ENCODE measurements around the gene ARGLU1. TPM values are rescaled to one million over a fixed set of nuclear protein-coding genes. Genes with fewer than 3 reads are reported as not detected.

Gene ARGLU1
- total RNA-seq, 1 experiment from 2014 or later: 137 TPM

DNA sequence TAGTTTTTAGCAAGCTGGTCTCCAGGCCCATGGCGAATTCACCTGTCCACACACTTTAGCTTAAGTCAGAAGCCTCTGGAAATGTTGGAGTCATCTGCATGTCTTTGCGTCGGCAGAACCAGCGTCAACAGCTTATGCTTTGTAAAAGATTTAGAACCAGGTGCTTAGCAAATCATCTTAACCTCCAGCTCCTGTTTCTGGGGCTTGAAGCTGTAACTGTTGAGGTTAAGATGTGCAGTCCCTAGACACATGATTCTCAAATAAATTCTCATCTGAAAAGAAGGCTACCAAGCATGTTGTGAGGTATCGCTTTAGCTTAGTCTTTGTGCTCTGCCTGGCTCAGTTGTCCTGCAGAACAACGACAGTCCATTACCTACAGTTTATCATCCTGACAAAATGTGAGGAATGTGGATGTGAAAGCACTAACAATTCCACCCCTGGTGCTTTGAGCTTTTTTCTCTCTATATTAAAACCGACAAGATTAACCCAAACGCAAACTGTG, 36.9 kb downstream of the ARGLU1 start:
- POLR2A ChIA-PET: no interaction called here
- Histone ChIP-seq H3K4me1 (peaks cover 51% of the 10 kb centered on the region), H3K4me3 (ENCODE audit: low read depth, low read length) (no peak overlapping the region), H3K36me3 (ENCODE audit: control insufficient read depth, insufficient read depth, low read length) (no peaks in the 10 kb centered on the region), H3K27me3 (replicated peaks; ENCODE audit: control insufficient read depth, insufficient read depth, low read length) (no peaks in the 10 kb centered on the region), H3K9me3 (no peaks in the 10 kb centered on the region)
- intact Hi-C loops (cut with micrococcal nuclease; ENCODE audit: unreplicated experiment): loop anchor here (1.0 to 10.0 kb wide), 6 partner anchors 386 to 1386 kb away; no protein-coding TSS in a partner anchor
- peak overlapping the region; percentile 67 for H3K27ac Mint-ChIP-seq (ENCODE audit: unreplicated experiment)
- peak overlapping the region; percentile 97 for H3K4me3 Mint-ChIP-seq (ENCODE audit: unreplicated experiment)
- BruUV-seq (replicated peaks): no TSS peak
- H3K9me3 Mint-ChIP-seq (ENCODE audit: unreplicated experiment): no peaks in the 10 kb centered on the region
- TF ChIP-seq, protein P1, sequence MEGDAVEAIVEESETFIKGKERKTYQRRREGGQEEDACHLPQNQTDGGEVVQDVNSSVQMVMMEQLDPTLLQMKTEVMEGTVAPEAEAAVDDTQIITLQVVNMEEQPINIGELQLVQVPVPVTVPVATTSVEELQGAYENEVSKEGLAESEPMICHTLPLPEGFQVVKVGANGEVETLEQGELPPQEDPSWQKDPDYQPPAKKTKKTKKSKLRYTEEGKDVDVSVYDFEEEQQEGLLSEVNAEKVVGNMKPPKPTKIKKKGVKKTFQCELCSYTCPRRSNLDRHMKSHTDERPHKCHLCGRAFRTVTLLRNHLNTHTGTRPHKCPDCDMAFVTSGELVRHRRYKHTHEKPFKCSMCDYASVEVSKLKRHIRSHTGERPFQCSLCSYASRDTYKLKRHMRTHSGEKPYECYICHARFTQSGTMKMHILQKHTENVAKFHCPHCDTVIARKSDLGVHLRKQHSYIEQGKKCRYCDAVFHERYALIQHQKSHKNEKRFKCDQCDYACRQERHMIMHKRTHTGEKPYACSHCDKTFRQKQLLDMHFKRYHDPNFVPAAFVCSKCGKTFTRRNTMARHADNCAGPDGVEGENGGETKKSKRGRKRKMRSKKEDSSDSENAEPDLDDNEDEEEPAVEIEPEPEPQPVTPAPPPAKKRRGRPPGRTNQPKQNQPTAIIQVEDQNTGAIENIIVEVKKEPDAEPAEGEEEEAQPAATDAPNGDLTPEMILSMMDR (IDR thresholded peaks at IDR 0.05; ENCODE audit: insufficient read depth in 1 of 2, low read depth in 1 of 2, low read length in 1 of 2, severe bottlenecking in 1 of 2, unreplicated experiment in 1 of 2): no peak
- DNase-seq: no peak
- peaks cover 83% of the 10 kb centered on the region for H3K36me3 Mint-ChIP-seq (ENCODE audit: insufficient read depth, unreplicated experiment)
- CTCF ChIA-PET: interaction anchor here (0.9 kb wide), 1 partner anchor 89 kb away, joined by 3 read pairs; no protein-coding TSS in a partner anchor
- H3K27me3 Mint-ChIP-seq (ENCODE audit: insufficient read depth, unreplicated experiment): no peaks in the 10 kb centered on the region
- H3K4me1 Mint-ChIP-seq (ENCODE audit: low read depth, unreplicated experiment): peaks cover 55% of the 10 kb centered on the region

DNA sequence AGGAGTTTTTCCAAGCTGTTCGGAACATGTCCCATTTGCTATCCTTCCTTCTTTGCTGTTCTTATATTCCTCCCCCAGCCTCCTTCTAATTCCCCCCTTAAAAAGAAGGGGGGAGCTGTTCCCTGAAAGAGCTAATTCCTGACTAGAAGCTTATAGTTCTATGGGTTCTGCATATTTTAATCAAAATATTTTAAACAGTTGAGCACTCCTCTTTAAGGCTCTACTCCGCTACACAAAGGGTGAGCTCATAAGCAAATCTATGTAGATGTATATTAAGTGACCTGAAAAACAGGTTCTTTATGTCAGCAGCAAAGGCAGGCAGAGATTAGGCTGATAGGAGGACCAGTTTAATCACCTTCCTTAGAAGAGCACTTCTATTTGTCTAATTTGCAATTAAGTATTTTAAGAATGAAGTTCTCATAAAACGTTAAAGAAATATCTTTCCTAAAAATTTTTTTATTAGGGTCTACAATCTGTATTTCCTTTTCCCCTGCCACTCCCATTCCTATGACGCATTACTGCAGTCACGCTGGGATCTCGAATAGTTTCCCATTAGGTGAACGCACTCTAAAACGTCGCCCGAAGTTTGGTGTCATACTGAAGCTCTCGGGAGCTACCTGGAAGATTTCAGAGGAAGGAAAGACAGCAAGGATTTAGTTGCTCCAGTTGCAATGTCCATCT, 37.6 kb downstream of the ARGLU1 start:
- no peak for DNase-seq
- peak overlapping the region; percentile 67 for H3K27ac Mint-ChIP-seq (ENCODE audit: unreplicated experiment)
- POLR2A ChIA-PET: no interaction called here
- intact Hi-C loops (cut with micrococcal nuclease; ENCODE audit: unreplicated experiment): loop anchor here (1.0 to 10.0 kb wide), 5 partner anchors 386 to 1386 kb away; no protein-coding TSS in a partner anchor
- no peak overlapping the region for H3K4me3 ChIP-seq (ENCODE audit: low read depth, low read length)
- H3K36me3 ChIP-seq (ENCODE audit: control insufficient read depth, insufficient read depth, low read length): peaks cover under 1% of the 10 kb centered on the region; the same call in 1 of the 2 replicates
- no TSS peak for BruUV-seq (replicated peaks)
- no peaks in the 10 kb centered on the region for H3K9me3 ChIP-seq
- no peaks in the 10 kb centered on the region for H3K27me3 Mint-ChIP-seq (ENCODE audit: insufficient read depth, unreplicated experiment)
- H3K36me3 Mint-ChIP-seq (ENCODE audit: insufficient read depth, unreplicated experiment): peaks cover 82% of the 10 kb centered on the region
- TF ChIP-seq, protein P1 (IDR thresholded peaks at IDR 0.05; ENCODE audit: insufficient read depth in 1 of 2, low read depth in 1 of 2, low read length in 1 of 2, severe bottlenecking in 1 of 2, unreplicated experiment in 1 of 2): no peak
- H3K9me3 Mint-ChIP-seq (ENCODE audit: unreplicated experiment): no peaks in the 10 kb centered on the region
- H3K4me3 Mint-ChIP-seq (ENCODE audit: unreplicated experiment): peak overlapping the region; percentile 97
- H3K4me1 ChIP-seq: peaks cover 58% of the 10 kb centered on the region
- peaks cover 62% of the 10 kb centered on the region for H3K4me1 Mint-ChIP-seq (ENCODE audit: low read depth, unreplicated experiment)
- H3K27me3 ChIP-seq (replicated peaks; ENCODE audit: control insufficient read depth, insufficient read depth, low read length): no peaks in the 10 kb centered on the region
- CTCF ChIA-PET: interaction anchor here (0.9 kb wide), 1 partner anchor 90 kb away, joined by 3 read pairs; no protein-coding TSS in a partner anchor

DNA sequence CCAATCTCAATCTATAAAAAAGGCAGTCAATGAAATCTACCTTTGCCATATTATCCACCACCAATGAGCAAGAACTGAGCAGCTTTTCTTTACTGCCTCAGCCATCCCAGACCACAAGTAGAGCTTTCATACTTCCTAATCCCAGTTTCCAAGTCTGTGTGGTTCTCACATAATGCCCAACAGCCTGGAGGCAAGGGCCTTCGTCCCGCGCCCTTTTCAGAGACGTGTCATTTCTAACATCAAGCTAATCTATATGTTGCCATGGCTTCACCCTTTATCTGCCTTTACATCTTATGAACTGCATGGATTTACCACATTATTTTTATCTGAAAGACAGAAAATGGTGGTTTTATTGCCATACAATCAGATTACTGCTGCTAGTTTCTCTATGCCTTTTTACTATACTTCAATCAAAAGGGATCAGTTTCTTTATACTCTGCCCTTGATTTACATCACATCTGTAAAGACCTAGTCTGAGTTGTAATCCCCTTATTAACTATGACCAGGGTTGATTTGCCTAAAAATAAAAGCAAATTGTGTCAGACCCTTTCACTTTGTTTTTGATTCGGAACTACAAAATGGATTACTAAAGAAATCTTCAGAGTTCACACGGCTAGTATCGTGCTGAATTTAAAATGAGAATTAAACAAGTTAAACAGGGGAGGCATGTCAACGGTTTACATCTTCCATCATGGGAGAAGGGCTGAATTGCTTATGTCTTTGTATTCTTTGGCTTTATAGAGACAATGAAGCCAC, 38.3 kb downstream of the ARGLU1 start:
- no peaks in the 10 kb centered on the region for H3K9me3 Mint-ChIP-seq (ENCODE audit: unreplicated experiment)
- Histone ChIP-seq H3K36me3 (ENCODE audit: control insufficient read depth, insufficient read depth, low read length) (peaks cover 3% of the 10 kb centered on the region), H3K4me1 (peaks cover 64% of the 10 kb centered on the region), H3K4me3 (ENCODE audit: low read depth, low read length) (no peak overlapping the region), H3K9me3 (no peaks in the 10 kb centered on the region), H3K27me3 (replicated peaks; ENCODE audit: control insufficient read depth, insufficient read depth, low read length) (no peaks in the 10 kb centered on the region)
- no TSS peak for BruUV-seq (replicated peaks)
- H3K4me3 Mint-ChIP-seq (ENCODE audit: unreplicated experiment): peak overlapping the region; percentile 97
- H3K27ac Mint-ChIP-seq (ENCODE audit: unreplicated experiment): peak overlapping the region; percentile 73
- ChIA-PET POLR2A (no interaction called here), CTCF (no interaction called here)
- intact Hi-C loops (cut with micrococcal nuclease; ENCODE audit: unreplicated experiment): loop anchor here (1.0 to 10.0 kb wide), 5 partner anchors 385 to 1385 kb away; no protein-coding TSS in a partner anchor
- H3K36me3 Mint-ChIP-seq (ENCODE audit: insufficient read depth, unreplicated experiment): peaks cover 82% of the 10 kb centered on the region
- no peaks in the 10 kb centered on the region for H3K27me3 Mint-ChIP-seq (ENCODE audit: insufficient read depth, unreplicated experiment)
- TF ChIP-seq, protein P1 (IDR thresholded peaks at IDR 0.05; ENCODE audit: insufficient read depth in 1 of 2, low read depth in 1 of 2, low read length in 1 of 2, severe bottlenecking in 1 of 2, unreplicated experiment in 1 of 2): no peak
- DNase-seq: no peak
- peaks cover 67% of the 10 kb centered on the region for H3K4me1 Mint-ChIP-seq (ENCODE audit: low read depth, unreplicated experiment)

All from Caco-2 (cell line).